Camera-type eye (tissue), 1 donor: ENCODE data around the gene NUDT19. TPM values are rescaled to one million over a fixed set of nuclear protein-coding genes. Genes with fewer than 3 reads are reported as not detected.

Experiments
- total RNA-seq: library from RNA; depleted of rRNA; stranded (reverse); fragments of >200 nt; gene quantifications from one replicate; pipeline ENCODE4 v1.2.3, GENCODE V29; 2014

NUDT19 gene
- 8.9 TPM for total RNA-seq

GRCh38 chr19:32691291-32691951, at the start of gene NUDT19:
Gene NUDT19, plus strand, starts transcription at chr19:32691821. Its CDS starts 140 bp downstream, at chr19:32691961.

GRCh38 chr19:32674931-32675719, 16.5 kb upstream of the NUDT19 start, which contains the start of gene ANKRD27:
Gene ANKRD27, minus strand, starts transcription at chr19:32675180. Its CDS starts 16,165 bp downstream, at chr19:32659015.

GRCh38 chr19:32675720-32676185, 15.9 kb upstream of the NUDT19 start, which contains the start of gene RGS9BP:
Gene RGS9BP, plus strand, starts transcription at chr19:32675848. Its CDS starts 416 bp downstream, at chr19:32676264.

GRCh38 chr19:32719611-32720059, 28.0 kb downstream of the NUDT19 start, which contains the start of gene TDRD12:
Gene TDRD12, plus strand, starts transcription at chr19:32719767. Its CDS starts 306 bp downstream, at chr19:32720073.

Other genes starting within 250 kb of the NUDT19 start
- 57.9 TPM for gene PDCD5, start 110.6 kb upstream of the NUDT19 start, total RNA-seq
- gene ANKRD27, start 16.6 kb upstream of the NUDT19 start, total RNA-seq = 21.2 TPM
- gene RGS9BP, start 16.0 kb upstream of the NUDT19 start, total RNA-seq = 7.4 TPM
- 0.44 TPM for gene TDRD12, start 27.9 kb downstream of the NUDT19 start, total RNA-seq
- gene SLC7A9, start 177.9 kb downstream of the NUDT19 start, total RNA-seq = 0.60 TPM